AML-193 (cell line): ENCODE data around the gene ATG4B.
"Not testable (repeated sequence)": the region's sequence is repeated elsewhere in the genome, so short reads cannot be mapped to it uniquely, and the experiment has no call there.

Experiments used
- DNase-seq, 2 experiments: peaks; one replicate each; lab custom pipeline; 2025; lab: John Stamatoyannopoulos, UW

The ATG4B gene

GRCh38 chr2:241640165-241640795 lies 2.8 kb downstream of the ATG4B start:
- no peak for DNase-seq

GRCh38 chr2:241641631-241642030 lies 4.1 kb downstream of the ATG4B start:
- no peak for DNase-seq

- no peak for DNase-seq
Measured at GRCh38 chr2:241645056-241645914, 7.8 kb downstream of the ATG4B start.

GRCh38 chr2:241645915-241646645 lies 8.6 kb downstream of the ATG4B start:
- no peak for DNase-seq

- DNase-seq, result no peak
Measured at GRCh38 chr2:241648453-241648852, 11.0 kb downstream of the ATG4B start.

- DNase-seq, result no peak
Measured at GRCh38 chr2:241649404-241649803, 11.9 kb downstream of the ATG4B start.

- DNase-seq, result no peak
Measured at GRCh38 chr2:241649927-241650326, 12.4 kb downstream of the ATG4B start.

GRCh38 chr2:241652142-241652541 lies 14.6 kb downstream of the ATG4B start:
- DNase-seq, result no peak

- DNase-seq, result no peak
Measured at GRCh38 chr2:241652722-241653121, 15.2 kb downstream of the ATG4B start.

- DNase-seq, result no peak
Measured at GRCh38 chr2:241653210-241653750, 15.8 kb downstream of the ATG4B start.

GRCh38 chr2:241654551-241654950 lies 17.1 kb downstream of the ATG4B start:
- DNase-seq, result no peak

GRCh38 chr2:241655516-241656189 lies 18.2 kb downstream of the ATG4B start:
- DNase-seq, result no peak

GRCh38 chr2:241656190-241656741 lies 18.8 kb downstream of the ATG4B start:
- no peak for DNase-seq

GRCh38 chr2:241657786-241658254 lies 20.3 kb downstream of the ATG4B start:
- no peak for DNase-seq

GRCh38 chr2:241658296-241658695 lies 20.8 kb downstream of the ATG4B start:
- DNase-seq, result no peak

GRCh38 chr2:241659150-241659739 lies 21.8 kb downstream of the ATG4B start:
- peak; percentile 12 to 36 for DNase-seq

- DNase-seq, result no peak
Measured at GRCh38 chr2:241660593-241661213, 23.2 kb downstream of the ATG4B start.

GRCh38 chr2:241662731-241663130 lies 25.2 kb downstream of the ATG4B start:
- not testable (repeated sequence) for DNase-seq

GRCh38 chr2:241665731-241666440 lies 28.4 kb downstream of the ATG4B start:
- no peak for DNase-seq
